Parathyroid adenoma (tissue), 2 donors: ENCODE measurements around the gene FADS1.
A peak's percentile ranks its signal among the peaks of the same experiment; 100 is the strongest.

ENCODE experiments used
- H2AFZ ChIP-seq: fragments of 300-600 bp; sonication (generic); one replicate; pipeline ENCODE4 v1.7.0; 2017; ENCODE audit warnings: antibody characterized with exemption, mild to moderate bottlenecking
- H3K27ac ChIP-seq: fragments of 300-600 bp; sonication (generic); one replicate; pipeline ENCODE4 v1.7.0; 2017
- H3K27me3 ChIP-seq: fragments of 300-600 bp; sonication (generic); one replicate; pipeline ENCODE4 v1.7.0; 2017; ENCODE audit warnings: low read length; ENCODE audit not compliant: control insufficient read depth, insufficient read depth
- H3K36me3 ChIP-seq: fragments of 300-600 bp; sonication (generic); one replicate; pipeline ENCODE4 v1.7.0; 2017; ENCODE audit warnings: low read length; ENCODE audit not compliant: control insufficient read depth, insufficient read depth
- H3K4me1 ChIP-seq: fragments of 300-600 bp; sonication (generic); one replicate; pipeline ENCODE4 v1.7.0; 2017; ENCODE audit warnings: control low read depth
- H3K4me2 ChIP-seq: fragments of 300-600 bp; sonication (generic); one replicate; pipeline ENCODE4 v1.7.0; 2017; ENCODE audit warnings: low read length
- H3K4me3 ChIP-seq: fragments of 300-600 bp; sonication (generic); one replicate; pipeline ENCODE4 v1.7.0; 2017; ENCODE audit warnings: low read depth, low read length
- H3K79me2 ChIP-seq: fragments of 300-600 bp; sonication (generic); one replicate; pipeline ENCODE4 v1.7.0; 2017; ENCODE audit warnings: control low read depth
- H3K9ac ChIP-seq: fragments of 300-600 bp; sonication (generic); one replicate; pipeline ENCODE4 v1.7.0; 2017; ENCODE audit warnings: mild to moderate bottlenecking
- H3K9me3 ChIP-seq: fragments of 300-600 bp; sonication (generic); one replicate; pipeline ENCODE4 v1.7.0; 2017; ENCODE audit warnings: low read length; ENCODE audit not compliant: control insufficient read depth
- TF ChIP-seq, protein P1 (sequence below): fragments of 300-600 bp; sonication (generic); IDR thresholded peaks from one replicate; pipeline ENCODE4 v1.7.0; 2017; ENCODE audit warnings: antibody characterized with exemption, mild to moderate bottlenecking
- donor health status: primary hyperparathyroidism.

The FADS1 gene

GRCh38 chr11:61832207-61832606, 15.4 kb upstream of the FADS1 start:
- Histone ChIP-seq H3K9ac (no peak overlapping the region), H3K9me3 (no peaks in the 10 kb centered on the region), H3K4me3 (no peak overlapping the region), H3K27ac (no peak overlapping the region), H3K36me3 (no peaks in the 10 kb centered on the region), H3K4me2 (no peak overlapping the region), H3K4me1 (peaks cover 33% of the 10 kb centered on the region), H3K79me2 (peaks cover 3% of the 10 kb centered on the region), H2AFZ (no peak overlapping the region), H3K27me3 (no peaks in the 10 kb centered on the region)
- TF ChIP-seq, protein P1, sequence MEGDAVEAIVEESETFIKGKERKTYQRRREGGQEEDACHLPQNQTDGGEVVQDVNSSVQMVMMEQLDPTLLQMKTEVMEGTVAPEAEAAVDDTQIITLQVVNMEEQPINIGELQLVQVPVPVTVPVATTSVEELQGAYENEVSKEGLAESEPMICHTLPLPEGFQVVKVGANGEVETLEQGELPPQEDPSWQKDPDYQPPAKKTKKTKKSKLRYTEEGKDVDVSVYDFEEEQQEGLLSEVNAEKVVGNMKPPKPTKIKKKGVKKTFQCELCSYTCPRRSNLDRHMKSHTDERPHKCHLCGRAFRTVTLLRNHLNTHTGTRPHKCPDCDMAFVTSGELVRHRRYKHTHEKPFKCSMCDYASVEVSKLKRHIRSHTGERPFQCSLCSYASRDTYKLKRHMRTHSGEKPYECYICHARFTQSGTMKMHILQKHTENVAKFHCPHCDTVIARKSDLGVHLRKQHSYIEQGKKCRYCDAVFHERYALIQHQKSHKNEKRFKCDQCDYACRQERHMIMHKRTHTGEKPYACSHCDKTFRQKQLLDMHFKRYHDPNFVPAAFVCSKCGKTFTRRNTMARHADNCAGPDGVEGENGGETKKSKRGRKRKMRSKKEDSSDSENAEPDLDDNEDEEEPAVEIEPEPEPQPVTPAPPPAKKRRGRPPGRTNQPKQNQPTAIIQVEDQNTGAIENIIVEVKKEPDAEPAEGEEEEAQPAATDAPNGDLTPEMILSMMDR: no peak

- no peak overlapping the region for H2AFZ ChIP-seq
- H3K27me3 ChIP-seq: no peaks in the 10 kb centered on the region
- H3K9me3 ChIP-seq: no peaks in the 10 kb centered on the region
- H3K4me1 ChIP-seq: peaks cover 29% of the 10 kb centered on the region
- no peak overlapping the region for H3K27ac ChIP-seq
- TF ChIP-seq, protein P1: no peak
- H3K79me2 ChIP-seq: no peaks in the 10 kb centered on the region
- H3K4me3 ChIP-seq: no peak overlapping the region
- no peak overlapping the region for H3K9ac ChIP-seq
- H3K36me3 ChIP-seq: no peaks in the 10 kb centered on the region
- no peak overlapping the region for H3K4me2 ChIP-seq
These were observed 13.7 kb upstream of the FADS1 start for GRCh38 chr11:61830237-61831105.

GRCh38 chr11:61829806-61830205, 13.0 kb upstream of the FADS1 start:
- no peak overlapping the region for H3K4me3 ChIP-seq
- TF ChIP-seq, protein P1: no peak
- H3K36me3 ChIP-seq: no peaks in the 10 kb centered on the region
- no peak overlapping the region for H2AFZ ChIP-seq
- H3K4me1 ChIP-seq: peaks cover 26% of the 10 kb centered on the region
- H3K79me2 ChIP-seq: no peaks in the 10 kb centered on the region
- no peak overlapping the region for H3K27ac ChIP-seq
- H3K27me3 ChIP-seq: no peaks in the 10 kb centered on the region
- peak overlapping the region; percentile 81 for H3K4me2 ChIP-seq
- no peaks in the 10 kb centered on the region for H3K9me3 ChIP-seq
- no peak overlapping the region for H3K9ac ChIP-seq

- TF ChIP-seq, protein P1: peak; percentile 18
- no peaks in the 10 kb centered on the region for H3K79me2 ChIP-seq
- no peaks in the 10 kb centered on the region for H3K27me3 ChIP-seq
- H2AFZ ChIP-seq: peak overlapping the region; percentile 69
- peak overlapping the region; percentile 56 for H3K4me3 ChIP-seq
- peak overlapping the region; percentile 81 for H3K4me2 ChIP-seq
- peak overlapping the region; percentile 81 for H3K27ac ChIP-seq
- peaks cover 18% of the 10 kb centered on the region for H3K4me1 ChIP-seq
- H3K36me3 ChIP-seq: no peaks in the 10 kb centered on the region
- no peaks in the 10 kb centered on the region for H3K9me3 ChIP-seq
- H3K9ac ChIP-seq: no peak overlapping the region
These were observed 12.0 kb upstream of the FADS1 start for GRCh38 chr11:61828629-61829407.
